HG02973 (cell line): Measurements from ENCODE around the gene GTF2H1.
"Not testable (repeated sequence)": the region's sequence is repeated elsewhere in the genome, so short reads cannot be mapped to it uniquely, and the experiment has no call there.

Experiments used
- ATAC-seq: cut with Tn5 transposase; IDR thresholded peaks from one replicate; pipeline ENCODE4 v1.9.1; 2021; ENCODE audit warnings: moderate library complexity; ENCODE audit not compliant: unreplicated experiment

Gene GTF2H1

GRCh38 chr11:18317551-18317950, 4.8 kb upstream of the GTF2H1 start:
- no peak for ATAC-seq

DNA sequence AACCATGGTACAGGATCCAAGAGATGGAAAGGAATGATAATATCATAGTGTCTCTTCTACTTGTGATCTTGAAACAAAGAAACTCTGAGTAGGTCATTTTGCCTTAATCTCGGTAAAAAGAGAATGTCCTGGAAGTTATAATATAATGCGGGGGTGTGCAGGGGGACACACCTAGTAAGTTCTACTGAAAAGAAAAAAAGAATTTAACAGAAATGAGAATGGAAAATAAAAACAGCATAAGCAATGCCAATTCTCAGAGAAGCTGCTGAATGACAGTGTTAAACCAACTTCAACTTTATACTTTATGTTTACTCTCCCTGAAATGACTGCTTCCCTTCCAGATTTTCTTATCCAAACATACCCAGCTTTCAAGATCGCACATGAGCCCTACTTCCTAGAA, 2.5 kb upstream of the GTF2H1 start:
- ATAC-seq: no peak

GRCh38 chr11:18320617-18321016, 1.8 kb upstream of the GTF2H1 start:
- ATAC-seq: no peak

DNA sequence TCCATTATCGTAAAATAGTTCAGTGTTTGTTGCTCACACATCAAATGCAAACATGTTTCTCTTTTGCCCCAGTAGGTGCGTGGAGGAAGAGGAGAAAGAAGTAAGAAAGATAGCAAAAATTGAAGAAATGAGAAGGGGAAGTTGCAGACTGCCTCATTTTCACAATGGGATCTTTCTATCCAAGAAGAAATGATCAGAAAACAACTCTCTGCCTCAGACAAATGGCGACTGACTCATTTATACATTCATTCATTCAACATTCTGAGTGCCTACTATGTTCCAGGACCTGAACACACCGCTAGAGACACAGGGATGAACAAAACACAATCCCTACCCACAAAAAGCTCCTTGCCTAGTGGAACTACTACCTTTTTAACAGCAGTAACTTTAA, 794 bp upstream of the GTF2H1 start:
- peak; percentile 8 for ATAC-seq

DNA sequence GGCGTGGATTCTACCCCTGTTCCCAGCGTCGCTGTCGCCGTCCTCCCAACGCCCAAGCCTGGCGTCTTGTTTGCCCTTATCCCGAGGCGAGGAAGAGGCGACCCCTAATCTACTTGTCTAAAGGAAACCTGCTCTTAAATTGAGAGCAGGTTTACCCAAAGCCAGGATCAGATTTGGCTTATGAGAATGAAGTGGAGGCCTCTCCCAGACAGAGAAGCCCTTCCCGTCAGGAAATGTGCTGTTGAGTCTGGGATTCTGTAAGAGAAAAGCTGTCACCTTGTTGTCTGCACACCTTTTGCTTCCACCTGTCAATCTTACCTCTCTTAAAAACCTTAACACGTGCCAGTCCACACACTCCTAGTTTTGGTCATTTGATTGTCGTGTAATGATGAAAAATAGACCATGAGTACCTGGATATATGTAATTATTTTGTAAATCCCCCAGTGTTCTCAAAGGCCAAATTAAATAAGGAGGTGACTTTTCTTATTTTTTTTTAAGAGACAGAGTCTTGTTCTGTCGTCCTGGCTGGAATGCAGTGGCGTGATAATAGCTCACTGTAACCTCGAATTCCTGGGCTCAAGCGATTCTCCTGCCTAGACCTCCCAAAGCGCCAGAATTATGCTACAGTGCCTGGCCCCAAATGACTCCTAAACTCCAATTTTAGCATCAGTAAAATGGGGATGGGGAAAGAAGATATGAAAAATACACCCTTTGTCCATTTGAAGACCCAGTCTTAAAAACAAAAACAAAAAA, 627 bp downstream of the GTF2H1 start:
- peak; percentile 0 for ATAC-seq

GRCh38 chr11:18323881-18324280, 1.5 kb downstream of the GTF2H1 start:
- not testable (repeated sequence) for ATAC-seq

GRCh38 chr11:18324381-18324780, 2.0 kb downstream of the GTF2H1 start:
- no peak for ATAC-seq

DNA sequence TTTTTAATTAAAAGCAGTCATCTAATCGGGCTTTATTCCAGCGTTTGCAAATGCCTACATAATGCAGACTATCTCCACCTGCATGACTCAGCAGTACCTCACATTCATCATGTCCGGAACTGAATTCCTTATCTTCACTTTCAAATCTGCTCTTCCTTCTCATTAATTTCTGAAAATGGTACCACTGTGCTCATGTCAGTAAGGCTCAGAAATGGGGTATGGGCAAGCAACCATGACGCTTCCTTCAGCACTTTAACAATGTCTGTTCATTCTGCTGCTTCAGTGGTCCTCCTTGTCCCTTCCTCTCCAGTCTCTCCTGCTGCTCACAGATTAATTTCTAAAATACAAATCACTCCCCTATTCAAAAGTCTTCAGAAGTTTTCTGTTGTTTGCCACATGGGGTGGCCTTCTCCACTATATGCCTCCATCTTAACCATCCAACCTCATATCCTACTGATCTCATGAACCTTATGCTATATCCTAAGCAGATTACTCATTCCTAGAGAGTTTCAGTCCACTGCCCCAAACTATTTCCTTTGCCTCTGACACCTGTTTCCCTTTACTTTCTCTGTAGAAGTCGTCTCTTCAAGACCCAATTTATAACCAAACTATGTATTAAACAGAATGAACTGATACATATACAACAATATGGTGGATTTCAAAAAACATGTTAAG, 7.0 kb downstream of the GTF2H1 start:
- peak; percentile 64 for ATAC-seq

DNA sequence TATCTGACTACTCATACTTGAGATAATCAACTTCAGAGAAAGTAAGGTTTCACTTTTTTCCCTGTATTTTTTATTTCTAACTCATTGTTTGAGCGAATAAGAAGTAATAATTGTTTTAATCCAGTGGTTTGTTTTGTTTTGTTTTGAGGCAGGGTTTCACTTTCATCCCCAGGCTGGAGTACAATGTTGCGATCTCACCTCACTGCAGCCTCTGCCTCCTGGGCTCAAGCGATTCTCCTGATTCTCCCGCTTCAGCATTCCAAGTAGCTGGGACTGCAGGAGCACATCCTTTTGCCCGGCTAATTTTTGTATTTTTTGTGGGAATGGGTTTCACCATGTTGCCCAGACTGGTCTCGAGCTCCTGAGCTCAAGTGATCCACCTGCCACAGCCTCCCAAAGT, 8.6 kb downstream of the GTF2H1 start:
- ATAC-seq: no peak

DNA sequence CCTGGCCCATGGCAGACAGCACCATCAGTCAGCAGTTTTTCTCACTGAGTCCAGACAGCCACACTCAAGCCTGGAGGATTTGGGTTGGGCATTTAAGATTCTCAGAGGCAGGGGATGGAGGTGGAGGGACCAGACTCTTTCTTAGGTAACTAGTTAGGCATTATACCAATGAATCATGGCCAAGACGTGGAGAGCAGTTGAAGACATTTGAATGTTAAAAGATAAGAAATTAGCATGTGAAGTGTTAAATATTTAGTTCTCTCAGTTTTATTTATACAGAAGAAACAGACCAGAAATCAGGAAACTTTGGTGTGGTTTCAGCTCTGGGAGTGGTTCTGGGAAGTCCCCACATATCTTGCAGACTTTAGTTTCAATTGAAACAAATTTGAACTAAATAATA, 9.9 kb downstream of the GTF2H1 start:
- no peak for ATAC-seq

DNA sequence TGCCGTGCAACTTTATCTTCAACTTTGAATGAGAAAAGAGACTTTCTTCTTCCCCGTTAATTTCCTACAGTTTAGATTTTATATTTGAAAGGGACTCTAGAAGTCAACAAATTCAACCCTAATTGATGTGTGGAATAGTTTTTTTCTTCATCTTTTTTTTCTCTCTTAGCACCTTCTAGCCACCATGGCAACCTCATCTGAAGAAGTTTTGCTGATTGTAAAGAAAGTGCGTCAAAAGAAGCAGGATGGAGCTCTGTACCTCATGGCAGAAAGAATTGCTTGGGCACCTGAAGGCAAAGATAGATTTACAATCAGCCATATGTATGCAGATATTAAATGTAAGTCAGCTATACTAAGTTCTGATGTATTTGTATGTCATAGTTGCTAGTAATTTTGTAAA, 10.5 kb downstream of the GTF2H1 start:
- no peak for ATAC-seq

GRCh38 chr11:18347471-18348125, 25.2 kb downstream of the GTF2H1 start:
- no peak for ATAC-seq

DNA sequence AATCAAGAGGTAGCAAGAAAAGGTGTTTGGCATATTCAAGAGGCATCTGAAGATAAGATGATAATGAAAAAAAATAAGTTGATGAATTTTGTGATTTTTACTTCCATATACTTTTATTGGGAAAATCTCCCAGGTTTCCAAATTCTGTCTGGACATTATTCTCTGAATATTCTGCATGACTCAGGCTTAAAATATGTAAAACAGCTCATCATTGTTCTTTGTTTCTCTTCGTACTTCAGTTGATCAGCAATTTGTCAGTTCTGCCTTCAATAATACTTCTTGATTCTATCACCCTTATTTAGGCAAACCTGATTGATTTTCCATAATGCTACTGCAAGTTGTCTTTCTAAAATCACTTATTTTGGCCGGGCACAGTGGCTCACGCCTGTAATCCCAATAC, 30.2 kb downstream of the GTF2H1 start:
- no peak for ATAC-seq

GRCh38 chr11:18358646-18359045, 36.3 kb downstream of the GTF2H1 start:
- no peak for ATAC-seq

DNA sequence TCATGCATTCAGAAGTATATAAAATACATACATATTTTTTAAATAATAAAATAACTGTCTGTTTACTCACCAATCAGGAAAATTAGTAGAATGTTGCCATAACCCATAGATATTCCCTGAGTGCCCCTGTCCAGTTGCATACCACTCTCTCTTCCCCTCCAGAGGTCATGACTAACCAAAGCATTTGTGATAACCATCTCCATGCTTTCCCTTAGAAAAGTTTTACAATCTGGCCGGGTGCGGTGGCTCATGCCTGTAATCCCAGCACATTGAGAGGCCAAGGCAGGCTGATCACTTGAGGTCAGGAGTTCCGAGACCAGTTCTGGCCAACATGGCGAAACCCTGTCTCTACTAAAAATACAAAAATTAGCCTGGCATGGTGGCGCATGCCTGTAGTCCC, 38.8 kb downstream of the GTF2H1 start:
- no peak for ATAC-seq

GRCh38 chr11:18364495-18365073, 42.2 kb downstream of the GTF2H1 start:
- no peak for ATAC-seq

DNA sequence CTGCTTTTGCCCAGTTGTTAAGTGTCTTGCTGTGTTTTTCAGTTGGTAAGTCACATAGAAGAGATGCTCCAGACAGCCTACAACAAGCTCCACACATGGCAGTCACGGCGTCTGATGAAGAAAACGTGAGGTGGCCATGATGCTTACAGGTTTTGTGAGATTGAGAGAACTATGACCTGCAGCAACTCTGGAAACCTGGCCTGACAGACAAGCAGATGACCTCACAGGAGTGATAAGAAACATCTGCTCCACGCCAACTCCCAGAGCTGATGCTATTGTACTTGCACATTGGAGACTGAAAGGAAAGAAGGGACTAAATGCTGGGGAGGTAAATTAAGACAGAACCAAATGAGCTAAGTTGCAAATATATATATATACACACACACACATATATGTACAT, 43.4 kb downstream of the GTF2H1 start:
- ATAC-seq: no peak

DNA sequence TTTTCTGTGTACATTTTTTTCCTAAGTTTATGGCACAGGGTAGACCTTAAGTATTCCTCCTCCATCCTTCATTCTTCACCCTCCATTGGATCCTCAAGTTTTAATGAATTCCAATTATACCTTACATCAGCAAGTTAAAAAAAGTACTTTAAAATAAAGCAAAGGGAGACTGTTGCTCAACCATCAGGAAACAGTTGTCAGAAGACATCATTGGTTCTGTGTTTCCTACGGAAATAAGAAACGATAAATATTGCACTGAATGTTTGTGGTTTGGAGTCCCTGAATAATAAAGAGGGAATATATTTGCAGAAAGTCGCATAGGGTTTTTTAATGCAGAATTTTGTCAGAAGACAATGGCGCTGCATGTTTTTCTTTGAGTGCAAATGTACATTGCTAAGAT, 43.9 kb downstream of the GTF2H1 start:
- ATAC-seq: no peak

DNA sequence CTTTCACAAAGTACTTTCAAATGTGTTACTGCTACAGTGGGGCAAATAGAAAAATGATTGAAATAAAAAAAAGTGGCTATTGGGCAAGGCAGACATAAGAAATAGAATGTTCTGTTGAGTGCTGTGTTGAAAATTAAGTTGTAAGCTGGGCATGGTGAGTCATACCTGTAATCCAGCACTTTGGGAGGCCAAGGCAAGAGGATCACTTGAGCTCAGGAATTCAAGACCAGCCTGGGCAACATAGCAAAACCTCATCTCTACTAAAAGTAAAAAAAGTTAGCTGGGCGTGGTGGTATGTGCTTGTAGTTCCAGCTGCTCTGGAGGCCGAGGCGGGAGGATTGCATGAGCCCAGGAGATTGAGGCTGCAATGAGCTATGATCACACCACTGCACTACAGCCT, 45.1 kb downstream of the GTF2H1 start:
- no peak for ATAC-seq

DNA sequence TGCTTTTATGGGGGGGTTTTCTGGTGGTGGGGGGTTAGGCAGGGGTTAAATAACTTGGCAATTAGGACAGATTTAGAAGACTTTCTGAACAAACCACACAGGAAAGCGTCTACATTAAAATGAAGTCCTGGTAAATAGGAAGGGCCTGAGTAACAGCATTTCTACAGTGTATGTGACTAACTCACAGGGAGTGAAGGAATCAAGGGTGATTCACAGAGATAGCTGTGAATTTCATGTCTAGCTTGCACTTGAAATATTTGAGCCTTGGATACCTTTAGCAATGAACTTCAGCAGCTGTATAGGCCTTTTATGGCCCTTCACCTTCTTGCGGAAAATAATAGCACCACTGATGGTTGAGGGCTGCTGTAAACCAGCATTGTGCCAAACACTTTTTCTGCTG, 45.9 kb downstream of the GTF2H1 start:
- ATAC-seq: no peak

DNA sequence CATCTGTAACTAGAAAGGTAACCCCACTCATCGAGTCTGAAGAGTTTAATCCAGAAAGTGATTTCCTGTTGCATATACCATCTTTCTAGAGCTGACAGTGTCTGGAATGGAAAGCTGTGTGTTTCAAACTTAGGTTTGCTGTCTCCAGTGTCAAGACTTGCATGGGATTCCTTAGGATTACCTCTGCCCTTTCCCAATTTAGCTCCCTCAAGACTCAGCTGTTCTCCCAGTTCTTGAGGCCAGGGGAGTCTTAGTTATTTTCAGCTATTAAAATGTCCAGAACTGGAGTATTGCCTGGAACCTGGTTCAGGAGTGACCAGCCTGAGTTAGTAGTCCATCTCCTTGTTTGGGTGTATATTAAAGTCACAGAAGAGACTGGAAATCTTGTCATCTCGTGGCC, 47.0 kb downstream of the GTF2H1 start:
- ATAC-seq: no peak

DNA sequence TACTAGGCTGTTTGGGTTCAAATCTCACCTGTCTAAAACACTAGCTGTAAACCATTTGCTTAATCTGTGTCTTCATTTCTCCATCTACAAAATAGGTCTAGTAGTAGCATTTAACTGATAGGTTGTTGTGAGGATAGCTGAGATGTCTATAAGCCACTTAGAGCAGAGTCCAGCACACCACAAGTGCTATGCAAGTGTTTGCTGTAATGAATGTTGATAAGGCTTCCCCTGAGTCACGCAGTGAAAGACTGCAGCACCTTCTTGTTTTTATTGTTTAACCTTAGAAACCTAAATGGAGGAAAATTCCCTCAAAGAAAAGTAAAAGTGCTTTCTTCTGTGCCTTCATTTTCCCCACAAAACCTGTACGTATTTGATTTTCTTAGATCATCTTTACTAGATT, 48.9 kb downstream of the GTF2H1 start:
- ATAC-seq: no peak
